Measurements from ENCODE around the gene LTB4R.

- TF ChIP-seq CTCF (IDR thresholded peaks at IDR 0.05) (no peak), POLR2A (IDR thresholded peaks at IDR 0.05) (no peak)
Measured at GRCh38 chr14:24360281-24360680, 49.0 kb downstream of the LTB4R start.

Data from right lobe of liver (tissue), 4 donors.